Stimulated activated CD8-positive, alpha-beta memory T cell treated with anti-CD3 and anti-CD28 coated beads, Interleukin-2, amount 100 ng/mL, for 48 hours (primary cell): ENCODE measurements around the gene CYP26C1.

Source experiments
- DNase-seq, 2 donors: peaks; one replicate each; pipeline ENCODE4 v3.0.0-alpha.2; 2020; ENCODE audit warnings: low read depth in 2 of 2

Gene CYP26C1

DNA sequence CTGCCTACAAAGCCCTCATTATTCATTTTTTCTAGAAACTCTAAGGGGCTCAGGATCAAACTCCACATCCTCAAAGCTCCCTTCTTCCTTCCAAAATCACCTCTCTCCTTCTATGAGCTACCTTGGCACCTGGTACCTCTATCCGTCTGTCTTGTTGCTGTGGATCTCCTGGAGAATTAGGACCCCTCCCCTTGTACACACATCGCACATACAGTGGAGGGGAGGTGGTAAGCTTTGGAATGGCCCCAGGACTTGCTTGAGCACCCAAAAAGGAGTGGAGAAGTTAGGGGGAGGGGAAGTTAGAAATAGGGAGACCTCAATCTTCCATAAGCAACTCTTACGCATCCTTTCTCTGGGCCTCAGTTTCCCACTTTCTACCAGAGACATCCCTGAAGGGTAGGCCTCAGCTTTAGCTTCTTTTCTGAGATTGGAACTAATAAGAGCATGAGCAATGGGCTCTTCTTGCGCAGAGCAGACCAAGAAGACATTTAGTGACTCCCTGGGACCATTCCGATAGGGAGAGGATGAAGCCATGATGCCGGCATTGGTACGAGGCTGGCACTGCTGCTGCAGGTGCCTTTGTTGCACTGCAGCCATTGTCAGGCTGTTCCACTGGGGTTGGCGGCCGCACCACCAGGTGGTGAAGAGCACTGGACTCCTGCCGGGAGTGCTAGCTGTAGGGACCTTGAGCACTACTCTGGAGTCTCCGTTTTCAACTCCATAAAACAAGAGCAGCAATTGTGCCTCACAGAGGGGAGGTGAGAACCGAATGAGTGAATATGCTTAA lies 4.5 kb downstream of the CYP26C1 start:
- no peak for DNase-seq

DNA sequence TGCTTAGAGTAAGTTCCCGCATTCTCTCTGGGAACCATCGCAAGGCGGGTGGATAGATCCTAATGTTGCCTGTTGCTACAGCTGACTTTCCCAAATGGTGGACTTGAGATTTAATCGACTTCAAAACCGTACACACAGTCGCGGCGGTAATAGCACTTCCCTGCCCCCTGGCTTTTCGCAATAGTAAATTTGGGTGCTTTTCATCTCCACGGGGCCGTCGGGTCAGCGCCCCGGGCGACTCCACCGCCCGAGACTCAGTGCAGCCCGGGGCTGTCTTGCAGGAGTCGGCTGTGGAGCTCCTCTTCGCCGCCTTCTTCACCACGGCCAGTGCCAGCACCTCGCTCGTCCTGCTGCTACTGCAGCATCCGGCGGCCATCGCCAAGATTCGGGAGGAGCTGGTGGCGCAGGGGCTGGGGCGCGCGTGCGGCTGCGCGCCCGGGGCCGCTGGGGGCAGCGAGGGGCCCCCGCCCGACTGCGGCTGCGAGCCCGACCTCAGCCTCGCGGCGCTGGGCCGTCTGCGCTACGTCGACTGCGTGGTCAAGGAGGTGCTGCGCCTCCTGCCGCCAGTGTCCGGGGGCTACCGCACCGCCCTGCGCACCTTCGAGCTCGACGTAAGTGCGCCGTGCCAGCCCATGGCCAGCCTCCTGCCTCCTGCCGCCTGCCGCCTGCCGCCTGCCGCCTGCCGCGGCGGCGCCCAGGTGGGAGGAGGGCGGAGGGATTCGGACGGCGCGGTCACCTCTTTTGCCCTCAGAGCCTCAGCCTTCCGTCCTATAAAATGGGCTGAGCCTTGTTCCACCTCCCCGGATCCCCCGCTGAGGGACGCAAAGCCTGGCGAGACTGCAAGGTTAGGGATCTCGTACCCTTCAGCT lies 5.3 kb downstream of the CYP26C1 start:
- DNase-seq = no peak

DNA sequence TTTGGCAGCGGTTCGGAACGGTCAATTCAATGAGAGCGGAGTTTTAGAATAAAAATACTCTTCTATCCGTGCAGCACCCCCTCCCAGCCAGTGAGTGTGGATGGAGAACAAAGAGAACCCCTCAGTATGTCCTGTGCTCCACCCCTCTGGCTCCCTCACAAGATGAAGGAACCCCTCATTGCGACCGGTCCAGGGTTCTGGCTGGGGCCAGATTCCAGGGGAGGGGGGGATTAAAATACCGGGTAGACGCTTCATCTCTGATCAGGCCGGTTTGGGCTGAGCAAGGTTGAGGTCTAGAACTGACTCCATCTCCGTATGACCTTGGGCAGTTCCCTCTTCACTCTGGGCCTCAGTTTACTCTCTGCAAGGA lies 5.9 kb downstream of the CYP26C1 start:
- no peak for DNase-seq

- no peak for DNase-seq
These were observed 7.1 kb downstream of the CYP26C1 start for GRCh38 chr10:93067443-93068365.

GRCh38 chr10:93068411-93069244 lies 8.0 kb downstream of the CYP26C1 start:
- no peak for DNase-seq

DNA sequence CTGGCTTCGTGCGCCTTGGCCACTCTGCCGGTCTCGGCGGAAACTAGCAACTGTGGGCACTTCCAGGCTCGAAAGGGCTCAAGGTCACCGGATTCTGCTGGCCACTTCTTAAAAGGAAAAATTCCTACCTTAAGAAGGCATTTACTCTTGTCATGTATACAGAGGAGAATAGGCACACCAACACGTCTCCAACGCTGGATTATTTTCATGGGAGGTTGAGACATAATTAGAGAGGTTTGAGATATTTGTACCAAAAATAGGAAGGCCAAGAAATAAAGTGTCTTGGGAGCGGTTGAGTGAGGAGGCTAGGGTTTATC lies 8.6 kb downstream of the CYP26C1 start:
- DNase-seq = no peak

GRCh38 chr10:93070378-93071176 lies 10.0 kb downstream of the CYP26C1 start:
- no peak for DNase-seq

- no peak for DNase-seq
These were observed 10.5 kb downstream of the CYP26C1 start for GRCh38 chr10:93071177-93071472.

GRCh38 chr10:93071674-93072224 lies 11.2 kb downstream of the CYP26C1 start:
- DNase-seq = no peak

DNA sequence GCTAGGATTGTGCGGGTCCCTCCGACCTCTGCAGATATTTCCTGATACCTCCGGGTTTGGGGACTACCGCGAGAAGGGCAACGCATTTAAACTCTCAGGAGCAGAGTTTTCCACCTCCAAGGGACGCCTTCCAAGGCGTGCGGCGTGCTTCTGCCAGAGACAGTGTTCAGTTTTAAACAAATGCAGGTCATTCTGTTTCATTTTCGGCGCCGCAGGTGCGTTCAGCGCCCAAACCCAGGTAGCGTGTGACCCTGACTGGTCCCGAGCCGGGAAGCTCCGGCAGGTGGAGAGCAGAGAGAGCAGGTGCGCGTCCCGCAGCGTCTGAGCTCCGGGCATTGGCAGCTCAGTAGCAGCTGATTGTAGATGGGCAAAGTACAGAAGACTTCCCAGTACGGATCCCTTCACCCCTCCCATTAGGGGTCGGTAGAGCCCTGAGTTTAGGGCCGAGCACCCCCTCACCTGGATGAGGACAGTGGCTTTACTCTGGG lies 11.7 kb downstream of the CYP26C1 start:
- DNase-seq = no peak

DNA sequence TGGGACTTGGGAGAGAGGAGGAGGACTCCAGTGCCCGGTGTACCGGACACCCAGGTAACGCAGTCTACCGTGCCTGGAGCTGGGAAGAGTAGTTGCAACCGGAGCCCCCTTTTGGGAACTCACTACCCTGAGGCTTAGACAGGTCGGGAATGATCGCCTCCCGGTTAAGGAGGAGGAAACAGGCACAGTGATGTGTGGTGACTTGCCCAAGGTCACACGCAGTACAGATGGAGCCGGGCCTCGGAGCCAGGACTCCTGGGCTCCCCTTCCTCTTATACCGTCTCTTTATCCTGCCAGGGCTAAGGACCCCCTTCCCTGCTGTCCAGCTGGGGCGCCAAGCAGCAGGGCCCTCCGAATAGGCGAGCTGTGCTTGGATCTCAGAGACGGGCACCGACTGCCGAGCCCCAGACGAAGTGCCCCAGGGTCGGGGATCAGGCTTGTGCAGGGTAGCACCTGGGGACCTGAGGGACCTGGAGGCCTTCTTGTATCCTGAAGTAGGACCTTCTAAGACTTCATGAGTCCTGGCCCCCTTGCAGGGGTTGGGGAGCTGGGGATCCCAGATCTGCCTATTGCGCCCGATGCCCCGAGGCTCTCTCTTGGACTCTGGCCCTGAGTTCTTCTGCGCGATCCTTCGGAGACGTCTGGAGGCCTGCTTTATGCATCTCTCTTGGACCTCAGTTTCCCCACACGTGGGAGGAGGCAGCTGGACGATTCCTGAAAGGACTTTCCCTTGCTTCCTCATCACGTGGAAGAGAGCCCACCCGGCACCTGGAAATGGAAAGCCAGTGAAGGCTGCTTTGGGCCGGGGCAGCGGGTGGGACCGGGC lies 12.3 kb downstream of the CYP26C1 start:
- DNase-seq = no peak

GRCh38 chr10:93073539-93074146 lies 13.0 kb downstream of the CYP26C1 start, which contains the start of gene CYP26A1:
CYP26A1 (plus strand) TSS chr10:93073893; CDS start chr10:93073935, 42 bp downstream.
- DNase-seq = no peak

- no peak for DNase-seq
These were observed 13.6 kb downstream of the CYP26C1 start for GRCh38 chr10:93074147-93074596.

DNA sequence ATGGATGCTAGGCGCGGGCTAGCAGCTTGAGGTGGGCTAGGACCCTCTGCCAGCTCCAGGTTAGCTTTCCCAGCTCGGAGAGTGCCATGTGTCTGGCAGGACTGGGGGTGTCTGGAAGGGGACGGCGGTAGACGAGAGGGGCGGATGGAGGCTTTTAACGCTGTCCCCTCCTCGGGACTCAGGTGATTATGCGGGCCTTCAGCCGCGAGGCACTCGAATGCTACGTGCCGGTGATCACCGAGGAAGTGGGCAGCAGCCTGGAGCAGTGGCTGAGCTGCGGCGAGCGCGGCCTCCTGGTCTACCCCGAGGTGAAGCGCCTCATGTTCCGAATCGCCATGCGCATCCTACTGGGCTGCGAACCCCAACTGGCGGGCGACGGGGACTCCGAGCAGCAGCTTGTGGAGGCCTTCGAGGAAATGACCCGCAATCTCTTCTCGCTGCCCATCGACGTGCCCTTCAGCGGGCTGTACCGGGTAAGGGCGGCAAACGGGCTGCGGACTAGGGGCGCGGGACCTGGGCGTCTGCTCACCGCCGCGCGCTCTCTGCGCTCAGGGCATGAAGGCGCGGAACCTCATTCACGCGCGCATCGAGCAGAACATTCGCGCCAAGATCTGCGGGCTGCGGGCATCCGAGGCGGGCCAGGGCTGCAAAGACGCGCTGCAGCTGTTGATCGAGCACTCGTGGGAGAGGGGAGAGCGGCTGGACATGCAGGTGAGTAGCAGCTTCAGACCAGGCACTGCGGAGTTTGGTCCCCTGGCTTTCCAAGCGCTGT lies 14.2 kb downstream of the CYP26C1 start:
- no peak for DNase-seq

GRCh38 chr10:93075369-93076221 lies 15.0 kb downstream of the CYP26C1 start:
- DNase-seq = no peak

DNA sequence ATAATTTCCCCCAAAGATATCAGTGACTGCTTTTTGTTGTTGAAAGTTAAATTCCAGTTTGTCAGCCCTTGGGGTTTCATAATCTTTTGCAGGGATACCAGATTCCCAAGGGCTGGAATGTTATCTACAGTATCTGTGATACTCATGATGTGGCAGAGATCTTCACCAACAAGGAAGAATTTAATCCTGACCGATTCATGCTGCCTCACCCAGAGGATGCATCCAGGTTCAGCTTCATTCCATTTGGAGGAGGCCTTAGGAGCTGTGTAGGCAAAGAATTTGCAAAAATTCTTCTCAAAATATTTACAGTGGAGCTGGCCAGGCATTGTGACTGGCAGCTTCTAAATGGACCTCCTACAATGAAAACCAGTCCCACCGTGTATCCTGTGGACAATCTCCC lies 16.3 kb downstream of the CYP26C1 start:
- no peak for DNase-seq

DNA sequence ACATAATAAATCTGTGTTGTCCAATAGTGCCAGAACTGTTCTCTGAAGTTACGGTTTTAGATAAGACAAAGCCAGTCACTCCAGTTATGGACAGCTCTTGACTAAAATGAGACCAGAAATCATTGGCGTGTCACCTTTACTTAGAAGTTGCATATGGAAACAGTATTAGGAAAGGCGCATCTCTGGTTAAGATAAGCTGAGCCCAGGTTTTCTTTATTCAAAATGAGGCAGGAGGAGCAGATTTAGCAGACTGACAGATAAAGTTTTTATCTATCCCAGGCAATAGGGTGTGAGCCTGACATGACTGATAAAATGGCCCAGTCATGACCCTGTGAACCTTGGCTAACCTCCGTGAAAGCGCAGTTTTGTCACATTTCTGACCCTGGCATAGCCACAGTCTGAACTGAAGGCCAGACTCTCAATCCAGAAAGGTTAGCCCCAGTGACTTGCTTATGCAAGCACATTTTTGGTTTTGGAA lies 17.3 kb downstream of the CYP26C1 start:
- no peak for DNase-seq
